Stimulated activated naive CD4-positive, alpha-beta T cell treated with Interleukin-2 at 50 U/mL for 16 hours (primary cell): ENCODE measurements around the gene PPP1R3C.

Source experiments
- DNase-seq: peaks from one replicate; lab custom pipeline; 2025; lab: John Stamatoyannopoulos, UW

PPP1R3C gene

GRCh38 chr10:91601212-91601611, 31.7 kb downstream of the PPP1R3C start:
- DNase-seq: no peak

- DNase-seq: no peak
Measured at GRCh38 chr10:91598211-91598977, 34.5 kb downstream of the PPP1R3C start.

- DNase-seq: no peak
Measured at GRCh38 chr10:91597197-91597881, 35.5 kb downstream of the PPP1R3C start.

GRCh38 chr10:91596825-91597196, 36.1 kb downstream of the PPP1R3C start:
- no peak for DNase-seq

GRCh38 chr10:91593834-91594233, 39.0 kb downstream of the PPP1R3C start:
- no peak for DNase-seq

GRCh38 chr10:91593366-91593765, 39.5 kb downstream of the PPP1R3C start:
- no peak for DNase-seq

- DNase-seq: no peak
Measured at GRCh38 chr10:91592266-91592975, 40.5 kb downstream of the PPP1R3C start.

- DNase-seq: no peak
Measured at GRCh38 chr10:91591797-91592174, 41.1 kb downstream of the PPP1R3C start.

GRCh38 chr10:91590904-91591796, 41.7 kb downstream of the PPP1R3C start:
- DNase-seq: no peak

GRCh38 chr10:91590142-91590903, 42.5 kb downstream of the PPP1R3C start:
- no peak for DNase-seq

- DNase-seq: no peak
Measured at GRCh38 chr10:91589658-91590035, 43.2 kb downstream of the PPP1R3C start.

- DNase-seq: no peak
Measured at GRCh38 chr10:91589015-91589657, 43.7 kb downstream of the PPP1R3C start.

GRCh38 chr10:91587710-91588638, 44.9 kb downstream of the PPP1R3C start:
- DNase-seq: no peak

- DNase-seq: no peak
Measured at GRCh38 chr10:91582153-91582554, 50.7 kb downstream of the PPP1R3C start.

- no peak for DNase-seq
Measured at GRCh38 chr10:91579329-91579985, 53.4 kb downstream of the PPP1R3C start.
